Neural cell (in vitro differentiated cells): ENCODE data around the gene SUN5. TPM values are rescaled to one million over a fixed set of nuclear protein-coding genes. Genes with fewer than 3 reads are reported as not detected.

Source experiments
- H2AFZ ChIP-seq: fragments of 200-600, 300-800 bp; sonication (generic), shearing (Covaris generic); 2 replicates; pipeline ENCODE4 v1.6.0; 2014; ENCODE audit warnings: low read depth, mild to moderate bottlenecking, antibody characterized with exemption, low read length, moderate library complexity
- H3F3A ChIP-seq: fragments of 200-600 bp; shearing (Covaris generic); 2 replicates; pipeline ENCODE4 v1.6.1; 2016; ENCODE audit warnings: mild to moderate bottlenecking, moderate library complexity, mixed read lengths, antibody characterized with exemption, low read length; ENCODE audit not compliant: insufficient read depth, poor library complexity, severe bottlenecking
- H3K27ac ChIP-seq: fragments of 200-600, 300-800 bp; sonication (generic), shearing (Covaris generic); 2 replicates; pipeline ENCODE4 v1.5.1; 2014; ENCODE audit warnings: mild to moderate bottlenecking, low read length, moderate library complexity
- H3K27me3 ChIP-seq: fragments of 300-800, 200-600 bp; sonication (generic), shearing (Covaris generic); 2 replicates; pipeline ENCODE4 v1.6.0; 2014; ENCODE audit warnings: mild to moderate bottlenecking, low read depth, low read length, moderate library complexity; ENCODE audit not compliant: insufficient read depth
- H3K36me3 ChIP-seq: fragments of 300-800, 200-600 bp; sonication (generic), shearing (Covaris generic); 2 replicates; pipeline ENCODE4 v1.5.1; 2014; ENCODE audit warnings: mild to moderate bottlenecking, antibody characterized with exemption, low read length, moderate library complexity; ENCODE audit not compliant: insufficient read depth
- H3K4me2 ChIP-seq: fragments of 300-800, 200-600 bp; sonication (generic), shearing (Covaris generic); 2 replicates; pipeline ENCODE4 v1.6.0; 2014; ENCODE audit warnings: mild to moderate bottlenecking, low read length
- H3K4me3 ChIP-seq: fragments of 300-800, 200-600 bp; sonication (generic), shearing (Covaris generic); 2 replicates; pipeline ENCODE4 v1.5.1; 2014; ENCODE audit warnings: mild to moderate bottlenecking, low read length, moderate library complexity
- H3K79me2 ChIP-seq: fragments of 200-600 bp; shearing (Covaris generic); replicated peaks from 2 replicates; pipeline ENCODE4 v1.6.0; 2014; ENCODE audit warnings: mild to moderate bottlenecking, low read length, moderate library complexity; ENCODE audit not compliant: insufficient read depth
- H3K9ac ChIP-seq: fragments of 300-800, 200-600 bp; sonication (generic), shearing (Covaris generic); 2 replicates; pipeline ENCODE4 v1.6.1; 2016; ENCODE audit warnings: mild to moderate bottlenecking, low read length, mixed read lengths
- H3K9me2 ChIP-seq: fragments of 200-600 bp; shearing (Covaris generic); 2 replicates; pipeline ENCODE4 v1.6.1; 2016; ENCODE audit warnings: mild to moderate bottlenecking, low read length, mixed read lengths; ENCODE audit not compliant: insufficient read depth
- H3K9me3 ChIP-seq: fragments of 200-600, 300-800 bp; sonication (generic), shearing (Covaris generic); 2 replicates; pipeline ENCODE4 v1.6.1; 2016; ENCODE audit warnings: mild to moderate bottlenecking, mixed run types, low read length, moderate library complexity, mixed read lengths
- H4K20me1 ChIP-seq: fragments of 200-600 bp; shearing (Covaris generic); 2 replicates; pipeline ENCODE4 v1.6.1; 2016; ENCODE audit warnings: mild to moderate bottlenecking, mixed run types; ENCODE audit not compliant: insufficient read depth
- CTCF ChIP-seq: fragments of 450-650 bp; IDR thresholded peaks from 2 replicates; pipeline ENCODE4 v1.5.1; 2014; ENCODE audit warnings: antibody characterized with exemption, mild to moderate bottlenecking, moderate library complexity; ENCODE audit not compliant: poor library complexity, severe bottlenecking
- EZH2 ChIP-seq: fragments of 200-600, 300-800 bp; shearing (Covaris generic), sonication (generic); IDR thresholded peaks from 2 replicates; pipeline ENCODE4 v1.6.1; 2014; ENCODE audit warnings: antibody characterized with exemption, low read length, borderline replicate concordance, mild to moderate bottlenecking; ENCODE audit not compliant: insufficient read depth, poor library complexity, severe bottlenecking
- MXI1 ChIP-seq: fragments of 450-650 bp; conservative IDR thresholded peaks from 2 replicates; pipeline ENCODE4 v1.6.1; 2014; ENCODE audit warnings: antibody characterized with exemption, mild to moderate bottlenecking; ENCODE audit not compliant: poor library complexity, severe bottlenecking
- POLR2AphosphoS5 ChIP-seq: IDR thresholded peaks from 2 replicates; pipeline ENCODE4 v1.6.1; 2012
- RAD21 ChIP-seq: fragments of 450-650 bp; conservative IDR thresholded peaks from 2 replicates; pipeline ENCODE4 v1.6.1; 2014; ENCODE audit warnings: antibody characterized with exemption, mild to moderate bottlenecking, moderate library complexity
- REST ChIP-seq: IDR thresholded peaks from 2 replicates; pipeline ENCODE4 v1.6.1; 2012; ENCODE audit warnings: borderline replicate concordance
- SMC3 ChIP-seq: fragments of 450-650 bp; conservative IDR thresholded peaks from 2 replicates; pipeline ENCODE4 v1.6.1; 2014; ENCODE audit warnings: antibody characterized with exemption, mild to moderate bottlenecking, moderate library complexity; ENCODE audit not compliant: poor library complexity
- TAF1 ChIP-seq: IDR thresholded peaks from 2 replicates; pipeline ENCODE4 v1.6.1; 2012; ENCODE audit warnings: low read depth
- polyA plus RNA-seq: library from polyadenylated mRNA; depleted of rRNA; stranded (reverse); fragments of >200 nt; gene quantifications from 2 replicates; pipeline ENCODE4 v1.2.3, GENCODE V29; 2014

The SUN5 gene
- polyA plus RNA-seq, 1 donor from 2014 or later = not detected

DNA sequence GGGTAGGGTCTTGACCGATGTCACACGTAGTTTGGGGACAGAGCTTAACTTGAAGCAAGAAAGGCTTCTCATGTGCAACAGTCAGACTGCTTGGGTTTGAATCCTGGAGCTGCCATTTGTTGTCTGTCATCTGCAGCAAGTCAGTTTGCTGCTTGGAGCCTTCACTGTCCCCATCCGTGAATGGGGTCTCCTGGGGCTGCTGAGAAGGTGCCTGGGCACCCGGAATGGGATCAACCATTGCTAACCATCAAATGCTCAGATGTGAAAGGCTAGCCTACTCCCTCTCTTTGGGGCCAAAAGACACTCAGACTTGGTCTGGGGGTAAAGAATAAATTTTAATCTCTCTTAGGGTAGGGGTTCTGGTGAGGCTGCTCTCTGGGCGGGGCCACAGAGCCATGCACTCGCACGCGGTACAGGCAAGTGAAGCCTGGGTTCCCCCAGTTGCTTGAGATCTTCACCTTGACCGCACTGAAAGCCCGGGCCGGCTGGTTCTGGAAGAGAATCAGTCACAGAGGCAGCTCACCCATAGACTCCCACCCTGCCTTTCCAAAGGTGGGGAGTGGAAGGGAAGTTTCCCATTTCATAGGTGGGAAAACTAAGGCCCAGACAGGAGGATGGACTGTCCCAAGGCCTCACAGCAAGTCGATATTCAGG, 20.6 kb downstream of the SUN5 start:
- Histone ChIP-seq H2AFZ (no peak overlapping the region), H3K27ac (no peak overlapping the region), H3K9ac (no peak overlapping the region), H3K4me2 (no peak overlapping the region), H3K4me3 (no peak overlapping the region), H4K20me1 (no peaks in the 10 kb centered on the region), H3K36me3 (no peaks in the 10 kb centered on the region), H3K79me2 (no peaks in the 10 kb centered on the region), H3K9me3 (no peaks in the 10 kb centered on the region), H3F3A (no peaks in the 10 kb centered on the region), H3K27me3 (no peaks in the 10 kb centered on the region), H3K9me2 (no peaks in the 10 kb centered on the region)
- TF ChIP-seq POLR2AphosphoS5 (no peak), CTCF (no peak), MXI1 (no peak), RAD21 (no peak), SMC3 (no peak), EZH2 (no peak), TAF1 (no peak)

DNA sequence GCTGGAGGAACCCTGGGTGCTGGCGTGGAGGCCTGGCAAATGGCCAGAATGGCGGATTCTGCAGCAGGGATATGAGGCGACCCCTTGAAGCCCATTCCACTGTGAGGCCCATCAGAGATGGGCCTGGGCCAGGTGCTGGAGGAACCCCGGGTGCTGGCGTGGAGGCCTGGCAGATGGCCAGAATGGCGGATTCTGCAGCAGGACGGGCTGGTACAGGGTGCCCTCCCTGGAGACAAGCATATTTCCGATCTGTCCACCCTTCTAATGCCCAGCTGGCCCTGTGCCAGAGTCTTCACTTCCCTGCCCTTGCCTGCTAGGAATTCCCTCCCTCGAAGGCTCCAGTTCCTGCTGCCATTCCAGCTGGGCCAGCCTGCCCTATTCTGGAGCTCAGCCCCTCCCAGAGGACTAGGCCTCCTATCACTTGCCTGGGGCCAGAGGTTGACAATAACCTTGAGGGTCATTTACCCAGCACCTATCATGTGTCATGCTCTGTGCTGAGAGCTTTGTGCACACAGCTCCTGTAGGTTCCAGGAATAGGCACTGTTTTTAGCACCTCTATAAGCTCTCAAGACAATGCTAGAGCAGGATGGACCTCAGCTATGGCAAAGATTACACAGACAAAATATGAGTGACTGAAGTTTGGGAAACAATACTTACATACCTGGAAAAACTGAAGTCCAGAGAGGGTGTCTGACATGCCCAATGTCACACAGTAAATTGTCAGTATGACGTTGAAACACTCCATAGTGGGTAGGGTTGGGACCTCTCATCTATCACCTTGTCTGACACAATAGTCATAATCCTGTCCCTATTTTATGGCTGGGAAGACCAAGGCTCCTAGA, 21.4 kb downstream of the SUN5 start:
- no peak overlapping the region for H3K27ac ChIP-seq
- no peaks in the 10 kb centered on the region for H3F3A ChIP-seq
- no peaks in the 10 kb centered on the region for H3K9me2 ChIP-seq
- H3K4me3 ChIP-seq = no peak overlapping the region
- TF ChIP-seq POLR2AphosphoS5 = no peak
- no peak for TF ChIP-seq REST
- TF ChIP-seq EZH2 = no peak
- TF ChIP-seq SMC3 = no peak
- H3K79me2 ChIP-seq = no peaks in the 10 kb centered on the region
- H3K27me3 ChIP-seq = no peaks in the 10 kb centered on the region
- no peak overlapping the region for H3K4me2 ChIP-seq
- no peaks in the 10 kb centered on the region for H4K20me1 ChIP-seq
- no peak overlapping the region for H3K9ac ChIP-seq
- no peaks in the 10 kb centered on the region for H3K9me3 ChIP-seq
- no peaks in the 10 kb centered on the region for H3K36me3 ChIP-seq
- no peak overlapping the region for H2AFZ ChIP-seq
